Prostate gland (tissue), 2 donors: ENCODE data around the gene SHC2. TPM values are rescaled to one million over a fixed set of nuclear protein-coding genes. Genes with fewer than 3 reads are reported as not detected.

ENCODE experiments used
- DNase-seq: peaks from one replicate; pipeline ENCODE4 v3.0.0-alpha.2; 2019; ENCODE audit warnings: low spot score
- H3K27ac ChIP-seq, 2 donors: fragments of 200-600 bp; sonication (generic); 2 replicates each; pipeline ENCODE4 v1.5.1; 2017 to 2019
- H3K27me3 ChIP-seq: fragments of 200-600 bp; sonication (generic); replicated peaks from 2 replicates; pipeline ENCODE4 v1.5.1; 2019; ENCODE audit not compliant: insufficient read depth
- H3K36me3 ChIP-seq, 2 donors: fragments of 200-600 bp; sonication (generic); 1 replicate in 1 of 2; 2 replicates in 1 of 2; pipeline versions ENCODE4 v1.5.1 to v1.8.1; 2017 to 2019
- H3K4me1 ChIP-seq: fragments of 200-600 bp; sonication (generic); replicated peaks from 2 replicates; pipeline ENCODE4 v1.5.1; 2019
- H3K4me3 ChIP-seq, 2 donors: fragments of 200-600 bp; sonication (generic); 2 replicates each; pipeline ENCODE4 v1.5.1; 2017 to 2019
- H3K9me3 ChIP-seq: fragments of 200-600 bp; sonication (generic); 2 replicates; pipeline ENCODE4 v1.5.1; 2017
- CTCF ChIP-seq, 4 experiments: fragments of 200-600 bp in 2 of 4; fragments of 450-650 bp in 2 of 4; sonication (generic) in 2 of 4; IDR thresholded peaks; 1 replicate in 3 of 4; 2 replicates in 1 of 4; pipeline ENCODE4 v1.5.1; 2016 to 2019; ENCODE audit warnings: antibody characterized with exemption in 4 of 4, mild to moderate bottlenecking in 2 of 4, moderate library complexity in 2 of 4
- POLR2A ChIP-seq: fragments of 450-650 bp; IDR thresholded peaks from one replicate; pipeline ENCODE4 v1.6.1; 2016; ENCODE audit warnings: antibody characterized with exemption, mild to moderate bottlenecking
- POLR2AphosphoS5 ChIP-seq: sonication (generic); formaldehyde crosslinking; IDR thresholded peaks from one replicate; pipeline ENCODE4 v1.6.1; 2017; ENCODE audit warnings: antibody characterized with exemption
- WGBS: methylation state at CpG from one replicate; pipeline ENCODE4 v1.1.5; 2018; 5-methylcytosine and 5-hydroxymethylcytosine counted together
- intact Hi-C: fragments of 100-400 bp; cut with DNase I; formaldehyde crosslinking; loops from one replicate; pipeline ENCODE4 v1.14.2; 2022
- total RNA-seq, 2 donors: library from RNA; depleted of rRNA; stranded (reverse); fragments of >200 nt; gene quantifications; one replicate each; pipeline ENCODE4 v1.1.0, GENCODE V29; 2016

SHC2 gene
- total RNA-seq, 2 donors from 2014 or later: 52.2 to 83.4 TPM

- DNase-seq: no peak
- WGBS: 89% methylated on average over 14 of the region's 14 CpGs
- Histone ChIP-seq H3K27me3 (no peaks in the 10 kb centered on the region), H3K4me1 (peaks cover 5% of the 10 kb centered on the region), H3K9me3 (no peaks in the 10 kb centered on the region), H3K4me3 (no peak overlapping the region), H3K36me3 (no peaks in the 10 kb centered on the region), H3K27ac (no peak overlapping the region)
- intact Hi-C loops: no loop called here
- TF ChIP-seq POLR2AphosphoS5 (no peak), POLR2A (no peak), CTCF (IDR thresholded peaks at IDR 0.05) (no peak)
These were observed 43.8 kb upstream of the SHC2 start for GRCh38 chr19:504616-505015.

- no peak overlapping the region for H3K4me3 ChIP-seq
- TF ChIP-seq POLR2AphosphoS5: no peak
- TF ChIP-seq CTCF (IDR thresholded peaks at IDR 0.05): no peak
- TF ChIP-seq POLR2A: no peak
- 86% methylated on average over 17 of the region's 17 CpGs for WGBS
- no peaks in the 10 kb centered on the region for H3K9me3 ChIP-seq
- no peaks in the 10 kb centered on the region for H3K4me1 ChIP-seq
- H3K36me3 ChIP-seq: no peaks in the 10 kb centered on the region
- no peak overlapping the region for H3K27ac ChIP-seq
- peaks cover 10% of the 10 kb centered on the region for H3K27me3 ChIP-seq
- no peak for DNase-seq
- intact Hi-C loops: no loop called here
These were observed 40.8 kb upstream of the SHC2 start for GRCh38 chr19:501646-502045.

GRCh38 chr19:498977-499623 is 38.3 kb upstream of the SHC2 start:
- Histone ChIP-seq H3K4me3 (no peak overlapping the region), H3K36me3 (no peaks in the 10 kb centered on the region), H3K27ac (no peak overlapping the region), H3K4me1 (no peaks in the 10 kb centered on the region), H3K27me3 (peaks cover 10% of the 10 kb centered on the region), H3K9me3 (no peaks in the 10 kb centered on the region)
- intact Hi-C loops: no loop called here
- TF ChIP-seq POLR2A (no peak), POLR2AphosphoS5 (no peak), CTCF (IDR thresholded peaks at IDR 0.05) (no peak)
- WGBS: 74% methylated on average over 31 of the region's 31 CpGs
- DNase-seq: no peak

- intact Hi-C loops: no loop called here
- H3K9me3 ChIP-seq: no peaks in the 10 kb centered on the region
- H3K4me1 ChIP-seq: no peaks in the 10 kb centered on the region
- no peak overlapping the region for H3K27ac ChIP-seq
- WGBS: 23% methylated on average over 24 of the region's 26 CpGs
- TF ChIP-seq POLR2A (no peak), CTCF (IDR thresholded peaks at IDR 0.05) (no peak), POLR2AphosphoS5 (no peak)
- peaks cover 10% of the 10 kb centered on the region for H3K27me3 ChIP-seq
- H3K36me3 ChIP-seq: no peaks in the 10 kb centered on the region
- no peak for DNase-seq
- no peak overlapping the region for H3K4me3 ChIP-seq
These were observed 37.7 kb upstream of the SHC2 start for GRCh38 chr19:498511-498891.

- Histone ChIP-seq H3K9me3 (no peaks in the 10 kb centered on the region), H3K4me1 (no peaks in the 10 kb centered on the region), H3K27ac (no peak overlapping the region), H3K4me3 (peak overlapping the region; percentile 8 to 17), H3K36me3 (no peaks in the 10 kb centered on the region), H3K27me3 (peaks cover 10% of the 10 kb centered on the region)
- no peak for DNase-seq
- no peak for TF ChIP-seq POLR2A
- TF ChIP-seq CTCF (IDR thresholded peaks at IDR 0.05): no peak
- TF ChIP-seq POLR2AphosphoS5: no peak
- WGBS: 13% methylated on average over 25 of the region's 50 CpGs
- intact Hi-C loops: no loop called here
These were observed 37.2 kb upstream of the SHC2 start for GRCh38 chr19:497869-498510.
